Measurements from ENCODE around the gene CDC42SE2. TPM values are rescaled to one million over a fixed set of nuclear protein-coding genes. Genes with fewer than 3 reads are reported as not detected.

CDC42SE2 gene
- total RNA-seq, 1 donor from 2014 or later, result 19.4 TPM

DNA sequence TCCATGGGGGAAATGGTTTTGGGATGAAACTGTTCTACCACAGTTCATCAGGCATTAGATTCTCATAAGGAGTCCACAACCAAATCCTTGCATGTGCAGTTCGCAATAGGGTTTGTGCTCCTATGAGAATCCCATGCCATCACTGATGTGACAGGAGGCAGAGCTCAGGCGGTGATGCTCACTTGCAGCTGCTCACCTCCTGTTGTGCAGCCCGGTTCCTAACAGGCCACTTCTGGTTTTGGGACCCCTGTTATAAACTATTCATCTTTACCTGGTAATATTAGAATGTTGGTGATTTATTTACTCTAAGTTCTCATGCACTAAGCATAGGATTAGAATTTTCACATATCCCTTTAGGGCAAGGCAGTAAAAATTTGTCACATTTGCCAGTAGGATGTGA, 122.3 kb downstream of the CDC42SE2 start:
- Histone ChIP-seq H3K4me1 (no peaks in the 10 kb centered on the region), H3K9me3 (no peaks in the 10 kb centered on the region), H3K27ac (no peak overlapping the region), H3K27me3 (no peaks in the 10 kb centered on the region), H3K36me3 (no peaks in the 10 kb centered on the region), H3K4me3 (no peak overlapping the region)
- no peak for DNase-seq (ENCODE audit: extremely low spot score in 2 of 2)
- intact Hi-C loops (cut with DNase I), result no loop called here
- TF ChIP-seq, protein P1, sequence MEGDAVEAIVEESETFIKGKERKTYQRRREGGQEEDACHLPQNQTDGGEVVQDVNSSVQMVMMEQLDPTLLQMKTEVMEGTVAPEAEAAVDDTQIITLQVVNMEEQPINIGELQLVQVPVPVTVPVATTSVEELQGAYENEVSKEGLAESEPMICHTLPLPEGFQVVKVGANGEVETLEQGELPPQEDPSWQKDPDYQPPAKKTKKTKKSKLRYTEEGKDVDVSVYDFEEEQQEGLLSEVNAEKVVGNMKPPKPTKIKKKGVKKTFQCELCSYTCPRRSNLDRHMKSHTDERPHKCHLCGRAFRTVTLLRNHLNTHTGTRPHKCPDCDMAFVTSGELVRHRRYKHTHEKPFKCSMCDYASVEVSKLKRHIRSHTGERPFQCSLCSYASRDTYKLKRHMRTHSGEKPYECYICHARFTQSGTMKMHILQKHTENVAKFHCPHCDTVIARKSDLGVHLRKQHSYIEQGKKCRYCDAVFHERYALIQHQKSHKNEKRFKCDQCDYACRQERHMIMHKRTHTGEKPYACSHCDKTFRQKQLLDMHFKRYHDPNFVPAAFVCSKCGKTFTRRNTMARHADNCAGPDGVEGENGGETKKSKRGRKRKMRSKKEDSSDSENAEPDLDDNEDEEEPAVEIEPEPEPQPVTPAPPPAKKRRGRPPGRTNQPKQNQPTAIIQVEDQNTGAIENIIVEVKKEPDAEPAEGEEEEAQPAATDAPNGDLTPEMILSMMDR (IDR thresholded peaks at IDR 0.05), result no peak
- TF ChIP-seq POLR2AphosphoS5 (IDR thresholded peaks at IDR 0.05; ENCODE audit: insufficient read depth in 1 of 2, low read depth in 1 of 2) (no peak), POLR2A (IDR thresholded peaks at IDR 0.05) (no peak)

DNA sequence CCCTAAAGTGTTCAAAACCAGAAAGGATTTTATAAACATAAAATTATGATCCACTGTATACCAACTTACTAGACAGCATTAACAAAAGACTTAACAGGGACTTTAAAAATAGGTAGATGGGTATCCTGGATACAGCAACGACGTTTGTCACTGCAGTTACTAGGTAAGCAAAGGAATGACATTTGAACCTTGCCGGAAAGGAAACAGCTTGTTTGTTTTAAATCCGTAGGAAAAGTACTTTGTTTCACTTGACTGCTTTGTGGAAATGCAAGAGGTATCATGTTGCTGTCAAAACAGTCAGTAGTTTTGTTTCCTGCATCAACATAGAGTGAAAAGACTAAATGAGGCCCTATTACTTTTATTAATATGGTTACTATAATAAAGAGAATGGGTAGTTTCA, 122.9 kb downstream of the CDC42SE2 start:
- DNase-seq (ENCODE audit: extremely low spot score in 2 of 2), result no peak
- Histone ChIP-seq H3K4me3 (no peak overlapping the region), H3K4me1 (no peaks in the 10 kb centered on the region), H3K36me3 (no peaks in the 10 kb centered on the region), H3K27ac (no peak overlapping the region), H3K9me3 (no peaks in the 10 kb centered on the region), H3K27me3 (no peaks in the 10 kb centered on the region)
- TF ChIP-seq, protein P1 (IDR thresholded peaks at IDR 0.05), result no peak
- no peak for TF ChIP-seq POLR2A (IDR thresholded peaks at IDR 0.05)
- TF ChIP-seq POLR2AphosphoS5 (IDR thresholded peaks at IDR 0.05; ENCODE audit: insufficient read depth in 1 of 2, low read depth in 1 of 2), result no peak
- intact Hi-C loops (cut with DNase I), result no loop called here

DNA sequence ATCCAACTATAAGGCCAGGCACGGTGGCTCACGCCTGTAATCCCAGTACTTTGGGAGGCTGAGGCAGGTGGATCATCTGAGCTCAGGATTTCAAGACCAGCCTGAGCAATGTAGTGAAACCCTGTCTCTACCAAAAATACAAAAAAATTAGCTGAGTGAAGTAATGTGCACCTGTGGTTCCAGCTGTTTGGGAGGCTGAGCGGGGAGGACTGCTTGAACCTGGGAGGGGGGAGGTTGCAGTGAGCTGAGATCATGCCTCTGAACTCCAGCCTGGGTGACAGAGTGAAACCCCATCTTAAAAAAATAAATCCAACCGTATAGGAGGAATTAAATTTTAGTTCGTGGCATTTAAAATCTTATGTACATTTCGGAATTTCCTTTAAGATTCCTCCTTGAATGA, 123.4 kb downstream of the CDC42SE2 start:
- TF ChIP-seq POLR2A (IDR thresholded peaks at IDR 0.05), result no peak
- TF ChIP-seq, protein P1 (IDR thresholded peaks at IDR 0.05), result no peak
- no peak for TF ChIP-seq POLR2AphosphoS5 (IDR thresholded peaks at IDR 0.05; ENCODE audit: insufficient read depth in 1 of 2, low read depth in 1 of 2)
- no peaks in the 10 kb centered on the region for H3K9me3 ChIP-seq
- H3K27ac ChIP-seq, result no peak overlapping the region
- H3K4me3 ChIP-seq, result no peak overlapping the region
- H3K36me3 ChIP-seq, result no peaks in the 10 kb centered on the region
- no peak for DNase-seq (ENCODE audit: extremely low spot score in 2 of 2)
- H3K27me3 ChIP-seq, result no peaks in the 10 kb centered on the region
- intact Hi-C loops (cut with DNase I), result no loop called here
- no peaks in the 10 kb centered on the region for H3K4me1 ChIP-seq

DNA sequence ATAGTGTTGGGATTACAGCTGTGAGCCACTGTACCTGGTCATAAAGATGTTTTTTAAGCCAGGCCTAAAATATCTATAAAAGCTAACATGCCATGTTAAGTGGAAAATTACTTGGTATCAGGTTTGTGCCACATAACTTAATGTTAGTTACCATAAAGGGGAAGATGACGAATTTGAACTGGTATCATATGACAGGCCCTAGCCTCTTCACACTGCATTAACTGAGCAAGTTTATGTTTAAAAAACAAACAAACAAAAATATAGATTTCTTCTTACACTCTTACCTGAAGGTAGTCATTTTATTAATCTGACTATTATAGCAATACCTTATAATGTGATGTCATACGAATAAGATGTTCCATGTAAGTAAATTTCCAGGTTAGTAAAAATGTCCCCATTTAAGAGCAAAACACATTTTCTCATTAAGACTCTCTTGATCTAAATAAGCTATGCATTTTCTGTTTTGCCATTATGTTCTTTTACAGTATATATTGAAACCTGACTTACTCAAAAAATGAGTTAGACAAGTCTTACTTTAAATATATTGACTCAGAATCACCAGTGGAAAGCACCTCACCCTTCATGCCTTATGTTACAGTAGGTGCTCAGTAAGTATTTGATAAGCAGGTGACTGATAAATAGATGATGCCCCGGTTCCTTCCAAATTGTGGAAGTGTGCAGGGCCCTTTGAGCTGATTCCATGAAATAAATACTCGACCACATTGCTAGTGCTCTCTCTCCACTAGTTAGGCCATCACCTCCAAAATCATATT, 125.4 kb downstream of the CDC42SE2 start:
- intact Hi-C loops (cut with DNase I), result no loop called here
- Histone ChIP-seq H3K27me3 (no peaks in the 10 kb centered on the region), H3K9me3 (no peaks in the 10 kb centered on the region), H3K36me3 (no peaks in the 10 kb centered on the region), H3K27ac (no peak overlapping the region), H3K4me3 (no peak overlapping the region), H3K4me1 (peaks cover 10% of the 10 kb centered on the region)
- DNase-seq (ENCODE audit: extremely low spot score in 2 of 2), result no peak
- TF ChIP-seq, protein P1 (IDR thresholded peaks at IDR 0.05), result no peak
- no peak for TF ChIP-seq POLR2AphosphoS5 (IDR thresholded peaks at IDR 0.05; ENCODE audit: insufficient read depth in 1 of 2, low read depth in 1 of 2)
- no peak for TF ChIP-seq POLR2A (IDR thresholded peaks at IDR 0.05)

DNA sequence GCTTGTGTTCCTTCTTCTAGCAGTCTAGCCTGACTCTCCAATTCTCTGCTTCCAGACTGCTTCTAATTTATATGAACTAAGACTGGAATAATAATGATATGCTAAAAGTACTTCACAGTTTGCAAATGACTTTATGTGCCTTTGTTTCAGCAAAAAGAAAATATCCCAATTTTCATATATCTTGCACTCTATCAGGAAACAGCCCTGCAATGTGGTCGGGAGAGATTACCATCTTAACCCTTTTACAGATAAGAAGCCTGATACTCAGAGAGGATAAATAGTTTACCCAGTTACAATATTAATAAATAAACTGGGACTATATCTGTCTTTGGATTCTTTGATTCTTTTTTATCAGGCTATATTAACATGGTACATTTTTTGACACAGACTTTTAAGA, 126.0 kb downstream of the CDC42SE2 start:
- Histone ChIP-seq H3K9me3 (no peaks in the 10 kb centered on the region), H3K4me3 (no peak overlapping the region), H3K27ac (no peak overlapping the region), H3K27me3 (no peaks in the 10 kb centered on the region), H3K36me3 (no peaks in the 10 kb centered on the region), H3K4me1 (peaks cover 10% of the 10 kb centered on the region)
- TF ChIP-seq, protein P1 (IDR thresholded peaks at IDR 0.05), result no peak
- TF ChIP-seq POLR2AphosphoS5 (IDR thresholded peaks at IDR 0.05; ENCODE audit: insufficient read depth in 1 of 2, low read depth in 1 of 2) (no peak), POLR2A (IDR thresholded peaks at IDR 0.05) (no peak)
- intact Hi-C loops (cut with DNase I), result no loop called here
- no peak for DNase-seq (ENCODE audit: extremely low spot score in 2 of 2)
